Calu3 (cell line): ENCODE data around the gene ELP6. TPM values are rescaled to one million over a fixed set of nuclear protein-coding genes. Genes with fewer than 3 reads are reported as not detected.
A peak's percentile ranks its signal among the peaks of the same experiment; 100 is the strongest.
"Not testable (repeated sequence)": the region's sequence is repeated elsewhere in the genome, so short reads cannot be mapped to it uniquely, and the experiment has no call there.

ENCODE experiments used
- BruUV-seq: library from RNA; stranded (reverse); fragments of 400-500 nt; replicated peaks from 2 replicates; lab custom pipeline; 2021; lab: Mats Ljungman, UMichigan
- CTCF ChIA-PET: fragments of 300-600 bp; sonication (Branson Sonifier 250); formaldehyde crosslinking; loops from one replicate; lab custom pipeline; 2022; ENCODE audit warnings: antibody characterized with exemption; lab: Charles Lee
- DNase-seq: peaks from one replicate; pipeline ENCODE4 v3.0.0; 2022
- H3K27ac Mint-ChIP-seq: one replicate; pipeline ENCODE4 v1.8.0; 2022; ENCODE audit warnings: mixed read lengths; ENCODE audit not compliant: unreplicated experiment
- H3K27me3 Mint-ChIP-seq: one replicate; pipeline ENCODE4 v1.8.0; 2022; ENCODE audit warnings: mixed read lengths; ENCODE audit not compliant: unreplicated experiment
- H3K36me3 Mint-ChIP-seq: one replicate; pipeline ENCODE4 v1.8.0; 2022; ENCODE audit warnings: mild to moderate bottlenecking, moderate library complexity, mixed read lengths; ENCODE audit not compliant: insufficient read depth, unreplicated experiment
- H3K4me1 Mint-ChIP-seq: one replicate; pipeline ENCODE4 v1.8.0; 2022; ENCODE audit warnings: mild to moderate bottlenecking, low read depth, mixed read lengths; ENCODE audit not compliant: unreplicated experiment
- H3K4me3 Mint-ChIP-seq: one replicate; pipeline ENCODE4 v1.8.0; 2022; ENCODE audit warnings: mild to moderate bottlenecking, low read depth, moderate library complexity, mixed read lengths; ENCODE audit not compliant: unreplicated experiment
- H3K9me3 Mint-ChIP-seq: one replicate; pipeline ENCODE4 v1.8.0; 2022; ENCODE audit warnings: low read depth, mixed read lengths; ENCODE audit not compliant: unreplicated experiment
- intact Hi-C: fragments of 100-400 bp; cut with micrococcal nuclease; formaldehyde crosslinking; loops from one replicate; pipeline ENCODE4 v1.10.0; 2022; ENCODE audit not compliant: unreplicated experiment
- total RNA-seq: library from RNA; stranded (reverse); gene quantifications from 2 replicates; pipeline ENCODE4 v1.2.3, GENCODE V29; 2022
- TF ChIP-seq, protein P1 (sequence below): fragments of 200-600 bp; IDR thresholded peaks from one replicate; pipeline ENCODE4 v1.8.0; 2022; ENCODE audit warnings: antibody characterized with exemption; ENCODE audit not compliant: unreplicated experiment

ELP6 gene
- total RNA-seq, 1 experiment from 2014 or later = 23.6 TPM

DNA sequence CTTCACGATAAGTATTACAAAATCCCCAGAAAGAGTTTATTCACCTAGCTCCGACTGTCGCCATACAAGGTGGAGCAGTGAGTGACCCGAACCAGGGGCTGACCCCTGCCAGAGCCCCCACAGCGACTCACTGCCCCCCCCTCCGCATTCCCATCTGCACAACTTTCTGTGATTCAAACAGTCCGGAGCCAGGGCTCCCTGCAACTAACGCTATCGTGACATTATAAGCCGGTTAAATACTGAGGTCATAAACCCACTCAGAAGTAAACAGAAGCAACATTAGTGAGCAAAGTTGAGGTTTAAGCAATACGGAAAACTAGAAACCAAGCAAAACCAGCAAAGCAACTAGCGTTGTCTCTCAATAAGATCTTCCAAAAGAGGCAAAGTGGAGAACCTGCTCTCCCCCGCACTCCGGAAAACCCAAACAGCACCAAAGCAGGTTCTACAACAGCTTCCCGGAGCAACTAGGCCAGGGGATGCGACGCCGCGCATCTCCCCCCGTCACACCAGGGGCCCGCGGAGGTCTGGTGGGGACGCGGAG, 38.4 kb downstream of the ELP6 start:
- Mint-ChIP-seq H3K4me3 (peak overlapping the region; percentile 99), H3K36me3 (peaks cover 32% of the 10 kb centered on the region), H3K9me3 (no peaks in the 10 kb centered on the region), H3K27me3 (no peaks in the 10 kb centered on the region), H3K4me1 (peaks cover 9% of the 10 kb centered on the region), H3K27ac (peak overlapping the region; percentile 84)
- no TSS peak for BruUV-seq
- CTCF ChIA-PET = interaction anchor here (1.1 to 2.4 kb wide), 4 partner anchors 32 to 95 kb away, joined by 3 to 20 read pairs (median 3); partner anchors contain the start of gene PTPN23
- TF ChIP-seq, protein P1, sequence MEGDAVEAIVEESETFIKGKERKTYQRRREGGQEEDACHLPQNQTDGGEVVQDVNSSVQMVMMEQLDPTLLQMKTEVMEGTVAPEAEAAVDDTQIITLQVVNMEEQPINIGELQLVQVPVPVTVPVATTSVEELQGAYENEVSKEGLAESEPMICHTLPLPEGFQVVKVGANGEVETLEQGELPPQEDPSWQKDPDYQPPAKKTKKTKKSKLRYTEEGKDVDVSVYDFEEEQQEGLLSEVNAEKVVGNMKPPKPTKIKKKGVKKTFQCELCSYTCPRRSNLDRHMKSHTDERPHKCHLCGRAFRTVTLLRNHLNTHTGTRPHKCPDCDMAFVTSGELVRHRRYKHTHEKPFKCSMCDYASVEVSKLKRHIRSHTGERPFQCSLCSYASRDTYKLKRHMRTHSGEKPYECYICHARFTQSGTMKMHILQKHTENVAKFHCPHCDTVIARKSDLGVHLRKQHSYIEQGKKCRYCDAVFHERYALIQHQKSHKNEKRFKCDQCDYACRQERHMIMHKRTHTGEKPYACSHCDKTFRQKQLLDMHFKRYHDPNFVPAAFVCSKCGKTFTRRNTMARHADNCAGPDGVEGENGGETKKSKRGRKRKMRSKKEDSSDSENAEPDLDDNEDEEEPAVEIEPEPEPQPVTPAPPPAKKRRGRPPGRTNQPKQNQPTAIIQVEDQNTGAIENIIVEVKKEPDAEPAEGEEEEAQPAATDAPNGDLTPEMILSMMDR = no peak
- intact Hi-C loops = loop anchor here (2.0 kb wide), 1 partner anchor 54 kb away; no protein-coding TSS in a partner anchor
- DNase-seq = no peak

DNA sequence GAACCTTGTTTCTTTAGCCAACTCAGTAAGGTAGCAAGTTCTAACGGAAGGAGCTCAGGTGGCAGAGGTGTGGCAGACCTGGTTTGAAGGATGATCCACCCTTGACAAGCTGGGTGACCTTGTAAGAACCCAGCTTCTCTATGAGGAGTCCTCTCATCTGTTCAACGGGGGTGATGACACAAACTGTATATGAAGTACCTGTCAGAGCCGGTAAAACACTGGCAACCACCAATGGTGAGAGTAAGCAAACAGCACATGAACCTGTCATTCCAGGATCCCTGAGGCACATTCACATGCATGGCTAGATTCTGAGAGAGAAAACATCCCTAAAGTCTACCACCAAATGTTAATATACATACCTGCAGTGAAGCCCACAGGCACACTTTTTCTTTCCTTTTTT, 40.1 kb downstream of the ELP6 start:
- intact Hi-C loops = no loop called here
- Mint-ChIP-seq H3K4me1 (peaks cover 9% of the 10 kb centered on the region), H3K4me3 (peak overlapping the region; percentile 58), H3K9me3 (no peaks in the 10 kb centered on the region), H3K36me3 (peaks cover 32% of the 10 kb centered on the region), H3K27ac (no peak overlapping the region), H3K27me3 (no peaks in the 10 kb centered on the region)
- CTCF ChIA-PET = no interaction called here
- no peak for DNase-seq
- TF ChIP-seq, protein P1 = no peak
- BruUV-seq = no TSS peak

DNA sequence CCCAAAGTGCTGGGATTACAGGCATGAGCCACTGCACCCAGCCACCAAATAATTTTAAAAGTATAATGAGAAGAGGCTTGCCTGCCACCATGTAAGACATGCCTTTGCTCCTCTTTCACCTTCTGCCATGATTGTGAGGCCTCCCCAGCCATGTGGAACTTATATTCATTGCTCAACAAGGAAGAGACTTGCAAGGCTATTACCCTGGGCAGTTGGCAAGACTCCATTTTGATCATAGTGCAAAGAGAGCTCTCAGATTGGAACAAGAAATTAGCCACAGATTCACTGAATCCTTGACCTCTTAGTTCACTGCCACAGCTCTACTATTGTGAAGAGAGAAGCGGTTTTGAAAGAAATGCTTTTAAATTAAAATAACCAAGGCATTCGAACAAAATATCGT, 43.9 kb downstream of the ELP6 start:
- CTCF ChIA-PET = no interaction called here
- H3K27me3 Mint-ChIP-seq = no peaks in the 10 kb centered on the region
- peaks cover 15% of the 10 kb centered on the region for H3K36me3 Mint-ChIP-seq
- BruUV-seq = no TSS peak
- intact Hi-C loops = no loop called here
- H3K4me3 Mint-ChIP-seq = no peak overlapping the region
- DNase-seq = no peak
- peaks cover 2% of the 10 kb centered on the region for H3K4me1 Mint-ChIP-seq
- TF ChIP-seq, protein P1 = no peak
- no peak overlapping the region for H3K27ac Mint-ChIP-seq
- H3K9me3 Mint-ChIP-seq = peaks cover 2% of the 10 kb centered on the region

DNA sequence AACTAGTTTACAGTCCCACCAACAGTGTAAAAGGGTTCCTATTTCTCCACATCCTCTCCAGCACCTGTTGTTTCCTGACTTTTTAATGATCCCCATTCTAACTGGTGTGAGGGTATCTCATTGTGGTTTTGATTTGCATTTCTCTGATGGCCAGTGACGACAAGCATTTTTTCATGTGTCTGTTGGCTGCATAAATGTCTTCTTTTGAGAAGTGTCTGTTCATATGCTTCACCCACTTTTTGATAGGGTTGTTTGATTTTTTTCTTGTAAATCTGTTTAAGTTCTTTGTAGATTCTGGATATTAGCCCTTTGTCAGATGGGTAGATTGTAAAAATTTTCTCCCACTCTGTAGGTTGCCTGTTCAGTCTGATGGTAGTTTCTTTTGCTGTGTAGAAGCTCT, 45.2 kb downstream of the ELP6 start:
- intact Hi-C loops, H3K4me1 Mint-ChIP-seq, H3K27ac Mint-ChIP-seq, H3K27me3 Mint-ChIP-seq, H3K9me3 Mint-ChIP-seq, BruUV-seq, H3K36me3 Mint-ChIP-seq, H3K4me3 Mint-ChIP-seq, DNase-seq: not testable (repeated sequence)
- CTCF ChIA-PET = interaction anchor here (0.6 kb wide), 1 partner anchor 136 kb away, joined by 3 read pairs; no protein-coding TSS in a partner anchor

DNA sequence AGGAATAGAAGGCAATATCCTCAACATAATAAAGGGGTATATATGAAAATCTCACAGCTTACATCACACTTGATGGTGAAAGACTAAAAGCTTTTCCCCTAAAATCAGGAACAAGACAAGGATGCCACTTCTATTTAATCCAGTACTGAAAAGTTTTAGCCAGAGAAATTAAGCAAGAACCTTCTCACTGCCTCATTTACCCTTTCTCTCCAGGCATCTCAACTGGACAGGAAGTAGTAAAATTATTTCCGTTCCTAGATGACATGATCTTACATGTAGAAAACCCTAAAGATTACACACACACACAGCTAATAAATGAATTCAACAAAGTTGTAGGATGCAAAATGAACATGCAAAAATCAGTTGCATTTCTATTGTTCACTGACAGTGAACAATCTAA, 48.9 kb downstream of the ELP6 start:
- intact Hi-C loops = no loop called here
- no peak for DNase-seq
- no TSS peak for BruUV-seq
- CTCF ChIA-PET = no interaction called here
- TF ChIP-seq, protein P1 = no peak
- Mint-ChIP-seq H3K9me3 (peaks cover 2% of the 10 kb centered on the region), H3K36me3 (peaks cover 6% of the 10 kb centered on the region), H3K27ac (no peak overlapping the region), H3K4me1 (no peaks in the 10 kb centered on the region), H3K4me3 (no peak overlapping the region), H3K27me3 (no peaks in the 10 kb centered on the region)

GRCh38 chr3:47459534-47460085, 53.9 kb downstream of the ELP6 start:
- DNase-seq, H3K27me3 Mint-ChIP-seq: not testable (repeated sequence)

More at GRCh38 chr3:47459534-47460085, 53.9 kb downstream of the ELP6 start:
- CTCF ChIA-PET, H3K4me3 Mint-ChIP-seq, H3K27ac Mint-ChIP-seq, intact Hi-C loops, H3K9me3 Mint-ChIP-seq, H3K4me1 Mint-ChIP-seq, H3K36me3 Mint-ChIP-seq, BruUV-seq: not testable (repeated sequence)
